Keratinocyte (primary cell): ENCODE results near the gene TMEM14B. TPM values are rescaled to one million over a fixed set of nuclear protein-coding genes. Genes with fewer than 3 reads are reported as not detected.

Source experiments
- DNase-seq: peaks from one replicate; pipeline ENCODE4 v3.0.0-alpha.2; 2011; ENCODE audit warnings: low read depth, missing footprints, low spot score
- FAIRE-seq: peaks from 2 replicates; lab custom pipeline; 2011; peaks lifted over from hg19 to GRCh38; lab: Jason Lieb, UNC
- H2AFZ ChIP-seq: 2 replicates; pipeline ENCODE4 v1.6.0; 2012; ENCODE audit warnings: low read length, control low read depth, inconsistent platforms; ENCODE audit not compliant: control insufficient read depth
- H3K27ac ChIP-seq: 2 replicates; pipeline ENCODE4 v1.5.1; 2011; ENCODE audit warnings: low read length; ENCODE audit not compliant: control insufficient read depth, insufficient read depth
- H3K27me3 ChIP-seq: 3 replicates; pipeline ENCODE4 v1.6.0; 2011; ENCODE audit warnings: low read length; ENCODE audit not compliant: control insufficient read depth, insufficient read depth; ENCODE audit errors: extremely low read depth
- H3K36me3 ChIP-seq, 2 experiments: 2 replicates in 1 of 2; 3 replicates in 1 of 2; pipeline ENCODE4 v1.5.1; 2011; ENCODE audit warnings: low read length in 2 of 2, mild to moderate bottlenecking in 1 of 2; ENCODE audit not compliant: control insufficient read depth in 2 of 2, insufficient read depth in 2 of 2; ENCODE audit errors: extremely low read depth in 1 of 2
- H3K4me1 ChIP-seq: 3 replicates; pipeline ENCODE4 v1.5.1; 2011; ENCODE audit warnings: low read length; ENCODE audit not compliant: control insufficient read depth, insufficient read depth; ENCODE audit errors: extremely low read depth
- H3K4me2 ChIP-seq: 3 replicates; pipeline ENCODE4 v1.6.0; 2011; ENCODE audit warnings: low read depth, low read length; ENCODE audit not compliant: control insufficient read depth, insufficient read depth; ENCODE audit errors: extremely low read depth
- H3K4me3 ChIP-seq, 3 experiments: fragments of 200-600 bp in 1 of 3; sonication (generic) in 1 of 3; 2 replicates in 2 of 3; 3 replicates in 1 of 3; pipeline ENCODE4 v1.5.1; 2011 to 2016; ENCODE audit warnings: low read length in 3 of 3, mild to moderate bottlenecking in 3 of 3, control low read depth in 2 of 3, inconsistent platforms in 1 of 3, low read depth in 1 of 3, mixed read lengths in 1 of 3, mixed run types in 1 of 3, moderate library complexity in 1 of 3; ENCODE audit not compliant: control insufficient read depth in 2 of 3, insufficient read depth in 2 of 3; ENCODE audit errors: extremely low read depth in 1 of 3
- H3K79me2 ChIP-seq: 2 replicates; pipeline ENCODE4 v1.6.0; 2012; ENCODE audit warnings: low read length; ENCODE audit not compliant: control insufficient read depth, insufficient read depth
- H3K9ac ChIP-seq: 3 replicates; pipeline ENCODE4 v1.6.0; 2011; ENCODE audit warnings: low read length; ENCODE audit not compliant: control insufficient read depth, insufficient read depth; ENCODE audit errors: extremely low read depth
- H3K9me1 ChIP-seq: 3 replicates; pipeline ENCODE4 v1.6.0; 2011; ENCODE audit warnings: low read length; ENCODE audit not compliant: control insufficient read depth, insufficient read depth; ENCODE audit errors: extremely low read depth
- H3K9me3 ChIP-seq: 2 replicates; pipeline ENCODE4 v1.5.1; 2012; ENCODE audit warnings: low read depth, low read length; ENCODE audit not compliant: control insufficient read depth
- H4K20me1 ChIP-seq: 3 replicates; pipeline ENCODE4 v1.6.0; 2011; ENCODE audit warnings: low read length; ENCODE audit not compliant: control insufficient read depth, insufficient read depth; ENCODE audit errors: extremely low read depth
- EZH2 ChIP-seq: IDR thresholded peaks from one replicate; pipeline ENCODE4 v1.6.1; 2012; ENCODE audit warnings: inconsistent platforms, mild to moderate bottlenecking, low read length, moderate library complexity
- dilution Hi-C: fragments of 300-500 bp; cut with MboI; formaldehyde crosslinking; loops from one replicate; pipeline ENCODE4 v1.7.0; 2020; ENCODE audit warnings: low sequenced_read_pairs; ENCODE audit not compliant: extremely low pct_ligation_motif_present
- polyA plus RNA-seq, 5 experiments: library from polyadenylated mRNA; depleted of rRNA in 3 of 5; stranded (reverse) in 3 of 5; stranded (forward) in 1 of 5; unstranded in 1 of 5; fragments of >200 nt; gene quantifications; 1 replicate in 1 of 5; 2 replicates in 3 of 5; 3 replicates in 1 of 5; pipeline versions ENCODE4 v1.2.1 to v1.2.3, GENCODE V29; 2011 to 2012; ENCODE audit warnings: missing spikeins in 2 of 5, low read depth in 1 of 5, low replicate concordance in 1 of 5
- TF ChIP-seq, protein P1 (sequence below), 3 experiments: IDR thresholded peaks in 1 of 3; conservative IDR thresholded peaks in 1 of 3; optimal IDR thresholded peaks in 1 of 3; 2 replicates in 2 of 3; 3 replicates in 1 of 3; pipeline versions ENCODE3 to v1.5.1; 2011; ENCODE audit warnings: low read length in 3 of 3, mild to moderate bottlenecking in 3 of 3, moderate library complexity in 2 of 3, control low read depth in 1 of 3, inconsistent platforms in 1 of 3; ENCODE audit not compliant: insufficient read depth in 2 of 3; ENCODE audit errors: extremely low read depth in 1 of 3

Gene TMEM14B
- polyA plus RNA-seq, 1 donor (not counting 4 experiments of a cell fraction or from before 2014, with no cell fraction given), result 157 TPM

- H3K36me3 ChIP-seq, result no peaks in the 10 kb centered on the region
- dilution Hi-C loops, result no loop called here
- no peaks in the 10 kb centered on the region for H3K9me3 ChIP-seq
- no peak overlapping the region for H2AFZ ChIP-seq
- H3K4me3 ChIP-seq, result no peak overlapping the region
- H3K27ac ChIP-seq, result no peak overlapping the region
- DNase-seq (no peak), FAIRE-seq (no peak)
- no peaks in the 10 kb centered on the region for H3K79me2 ChIP-seq
- H4K20me1 ChIP-seq, result no peaks in the 10 kb centered on the region
- H3K27me3 ChIP-seq, result no peaks in the 10 kb centered on the region
- no peaks in the 10 kb centered on the region for H3K4me1 ChIP-seq
- no peak overlapping the region for H3K4me2 ChIP-seq
- TF ChIP-seq, protein P1, sequence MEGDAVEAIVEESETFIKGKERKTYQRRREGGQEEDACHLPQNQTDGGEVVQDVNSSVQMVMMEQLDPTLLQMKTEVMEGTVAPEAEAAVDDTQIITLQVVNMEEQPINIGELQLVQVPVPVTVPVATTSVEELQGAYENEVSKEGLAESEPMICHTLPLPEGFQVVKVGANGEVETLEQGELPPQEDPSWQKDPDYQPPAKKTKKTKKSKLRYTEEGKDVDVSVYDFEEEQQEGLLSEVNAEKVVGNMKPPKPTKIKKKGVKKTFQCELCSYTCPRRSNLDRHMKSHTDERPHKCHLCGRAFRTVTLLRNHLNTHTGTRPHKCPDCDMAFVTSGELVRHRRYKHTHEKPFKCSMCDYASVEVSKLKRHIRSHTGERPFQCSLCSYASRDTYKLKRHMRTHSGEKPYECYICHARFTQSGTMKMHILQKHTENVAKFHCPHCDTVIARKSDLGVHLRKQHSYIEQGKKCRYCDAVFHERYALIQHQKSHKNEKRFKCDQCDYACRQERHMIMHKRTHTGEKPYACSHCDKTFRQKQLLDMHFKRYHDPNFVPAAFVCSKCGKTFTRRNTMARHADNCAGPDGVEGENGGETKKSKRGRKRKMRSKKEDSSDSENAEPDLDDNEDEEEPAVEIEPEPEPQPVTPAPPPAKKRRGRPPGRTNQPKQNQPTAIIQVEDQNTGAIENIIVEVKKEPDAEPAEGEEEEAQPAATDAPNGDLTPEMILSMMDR (optimal IDR thresholded peaks at IDR 0.05 in 1 of 3, IDR thresholded peaks at IDR 0.05 in 1 of 3, conservative IDR thresholded peaks at IDR 0.05 in 1 of 3; ENCODE audit: extremely low read depth in 1 of 3, insufficient read depth in 2 of 3, low read length in 3 of 3), result no peak
- TF ChIP-seq EZH2, result no peak
- no peaks in the 10 kb centered on the region for H3K9me1 ChIP-seq
- H3K9ac ChIP-seq, result no peak overlapping the region
These were observed 46.6 kb downstream of the TMEM14B start for GRCh38 chr6:10794239-10794638.

DNA sequence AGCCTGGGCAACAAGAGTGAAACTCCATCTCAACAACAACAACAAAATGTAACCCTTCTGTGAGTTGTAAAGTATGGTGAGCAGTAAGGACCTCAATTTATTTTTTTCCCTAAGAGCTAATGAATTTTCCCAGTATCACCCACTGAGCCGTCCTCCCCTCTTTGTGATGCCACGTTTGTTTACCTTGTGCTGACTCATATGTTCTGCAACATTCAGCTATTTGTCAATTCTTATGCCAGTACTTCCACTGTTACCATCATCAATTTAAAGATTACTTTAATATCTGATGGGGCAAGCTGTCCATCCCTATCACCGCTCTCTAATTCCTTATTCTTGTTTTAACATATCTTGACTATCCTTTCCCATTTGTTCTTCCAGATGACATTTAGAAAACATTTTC is 53.2 kb downstream of the TMEM14B start:
- Histone ChIP-seq H3K4me2 (no peak overlapping the region), H3K4me3 (no peak overlapping the region), H3K27ac (no peak overlapping the region), H3K9me1 (no peaks in the 10 kb centered on the region), H2AFZ (no peak overlapping the region), H3K27me3 (no peaks in the 10 kb centered on the region), H3K79me2 (no peaks in the 10 kb centered on the region), H3K9ac (no peak overlapping the region), H3K36me3 (no peaks in the 10 kb centered on the region), H4K20me1 (no peaks in the 10 kb centered on the region), H3K4me1 (no peaks in the 10 kb centered on the region), H3K9me3 (no peaks in the 10 kb centered on the region)
- no peak for DNase-seq
- FAIRE-seq, result no peak
- dilution Hi-C loops, result no loop called here
- TF ChIP-seq, protein P1 (optimal IDR thresholded peaks at IDR 0.05 in 1 of 3, IDR thresholded peaks at IDR 0.05 in 1 of 3, conservative IDR thresholded peaks at IDR 0.05 in 1 of 3; ENCODE audit: extremely low read depth in 1 of 3, insufficient read depth in 2 of 3, low read length in 3 of 3), result no peak
- no peak for TF ChIP-seq EZH2
